NT2/D1 (cell line): ENCODE results near the gene ADAMTSL1.

Experiments
- YY1 ChIP-seq: IDR thresholded peaks from 2 replicates; pipeline ENCODE4 v1.6.1; 2011; ENCODE audit not compliant: insufficient read length, insufficient read depth
- ZNF274 ChIP-seq: IDR thresholded peaks from 2 replicates; pipeline ENCODE4 v1.6.1; 2011; ENCODE audit warnings: mild to moderate bottlenecking, low read depth, low read length

DNA sequence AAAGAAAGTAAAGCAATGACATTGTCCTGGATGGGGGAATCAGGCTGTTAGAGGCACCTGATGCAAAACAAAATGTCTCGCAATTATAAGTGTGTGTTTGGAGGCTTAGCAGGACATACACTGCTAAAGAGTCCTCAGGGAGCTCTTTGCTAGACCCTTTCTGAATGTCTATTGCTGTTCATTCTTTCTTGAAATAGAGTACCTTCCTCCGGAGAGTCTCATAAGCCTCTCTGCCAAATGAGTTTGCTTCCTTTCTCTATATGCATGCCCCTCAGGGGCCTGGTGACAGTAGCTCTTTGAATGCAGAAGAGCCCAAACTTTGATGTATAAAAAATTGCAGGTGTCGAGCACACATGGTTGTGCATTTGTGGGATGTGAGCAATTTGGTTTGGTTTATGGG lies 26.4 kb upstream of the ADAMTSL1 start:
- no peak for TF ChIP-seq YY1
- no peak for TF ChIP-seq ZNF274
